Activated CD8-positive, alpha-beta memory T cell treated with anti-CD3 and anti-CD28 coated beads, Interleukin-2, amount 10 ng/mL, durations not matched to agents 7 days and 5 days (primary cell): ENCODE results near the gene PRPF31. TPM values are rescaled to one million over a fixed set of nuclear protein-coding genes. Genes with fewer than 3 reads are reported as not detected.

ENCODE experiments used
- ATAC-seq: fragments of 150-1000 bp; cut with Tn5 transposase; one replicate; pipeline ENCODE4 v1.10.0; 2021; ENCODE audit warnings: moderate library complexity
- CTCF ChIA-PET: fragments of 350-600 bp; sonication (Branson Sonifier 250); formaldehyde crosslinking; loops from one replicate; lab custom pipeline; 2021; ENCODE audit warnings: antibody characterized with exemption; lab: Charles Lee
- DNase-seq: peaks from one replicate; pipeline ENCODE4 v3.0.0-alpha.2; 2020
- H3K27ac Mint-ChIP-seq: one replicate; pipeline ENCODE4 v1.8.0; 2021; ENCODE audit warnings: mild to moderate bottlenecking, mixed read lengths
- H3K27me3 Mint-ChIP-seq: one replicate; pipeline ENCODE4 v1.8.0; 2021; ENCODE audit warnings: mixed read lengths
- H3K36me3 Mint-ChIP-seq: one replicate; pipeline ENCODE4 v1.8.0; 2021; ENCODE audit warnings: mild to moderate bottlenecking, mixed read lengths
- H3K4me1 Mint-ChIP-seq: one replicate; pipeline ENCODE4 v1.8.0; 2021; ENCODE audit warnings: mixed read lengths
- H3K4me3 Mint-ChIP-seq: one replicate; pipeline ENCODE4 v1.8.0; 2021; ENCODE audit warnings: mild to moderate bottlenecking, moderate library complexity, mixed read lengths
- H3K9me3 Mint-ChIP-seq: one replicate; pipeline ENCODE4 v1.8.0; 2022; ENCODE audit warnings: low read depth, mixed read lengths
- total RNA-seq, 2 experiments: library from RNA; stranded (reverse); gene quantifications; one replicate each; pipeline ENCODE4 v1.2.3, GENCODE V29; 2021

The PRPF31 gene
- total RNA-seq, 2 experiments from 2014 or later = 63.6 to 89.0 TPM

- ATAC-seq (no peak), DNase-seq (no peak)
- H3K27me3 Mint-ChIP-seq = no peaks in the 10 kb centered on the region
- peaks cover 18% of the 10 kb centered on the region for H3K36me3 Mint-ChIP-seq
- H3K4me1 Mint-ChIP-seq = no peaks in the 10 kb centered on the region
- CTCF ChIA-PET = interaction anchor here (1.0 kb wide), 1 partner anchor 9 kb away, joined by 3 read pairs; no protein-coding TSS in a partner anchor
- H3K4me3 Mint-ChIP-seq = no peak overlapping the region
- no peak overlapping the region for H3K27ac Mint-ChIP-seq
- H3K9me3 Mint-ChIP-seq = no peaks in the 10 kb centered on the region
Measured at GRCh38 chr19:54123682-54124081, 8.1 kb downstream of the PRPF31 start.

- no peaks in the 10 kb centered on the region for H3K9me3 Mint-ChIP-seq
- no peak overlapping the region for H3K4me3 Mint-ChIP-seq
- H3K4me1 Mint-ChIP-seq = no peaks in the 10 kb centered on the region
- CTCF ChIA-PET = interaction anchor here (1.0 kb wide), 1 partner anchor 9 kb away, joined by 3 read pairs; no protein-coding TSS in a partner anchor
- ATAC-seq (no peak), DNase-seq (no peak)
- no peak overlapping the region for H3K27ac Mint-ChIP-seq
- peaks cover 18% of the 10 kb centered on the region for H3K36me3 Mint-ChIP-seq
- H3K27me3 Mint-ChIP-seq = no peaks in the 10 kb centered on the region
Measured at GRCh38 chr19:54124393-54124792, 8.8 kb downstream of the PRPF31 start.

GRCh38 chr19:54125713-54126112, 10.2 kb downstream of the PRPF31 start:
- Mint-ChIP-seq H3K4me3 (no peak overlapping the region), H3K27ac (no peak overlapping the region), H3K4me1 (no peaks in the 10 kb centered on the region), H3K36me3 (peaks cover 14% of the 10 kb centered on the region), H3K27me3 (no peaks in the 10 kb centered on the region), H3K9me3 (no peaks in the 10 kb centered on the region)
- ATAC-seq (no peak), DNase-seq (no peak)
- CTCF ChIA-PET = no interaction called here

- DNase-seq (no peak), ATAC-seq (no peak)
- CTCF ChIA-PET = no interaction called here
- Mint-ChIP-seq H3K27ac (no peak overlapping the region), H3K27me3 (no peaks in the 10 kb centered on the region), H3K9me3 (no peaks in the 10 kb centered on the region), H3K4me1 (no peaks in the 10 kb centered on the region), H3K36me3 (peaks cover 8% of the 10 kb centered on the region), H3K4me3 (no peak overlapping the region)
Measured at GRCh38 chr19:54127688-54128440, 12.3 kb downstream of the PRPF31 start.

- ATAC-seq = no peak
- no peak overlapping the region for H3K27ac Mint-ChIP-seq
- peaks cover 8% of the 10 kb centered on the region for H3K36me3 Mint-ChIP-seq
- no peaks in the 10 kb centered on the region for H3K27me3 Mint-ChIP-seq
- CTCF ChIA-PET = no interaction called here
- no peaks in the 10 kb centered on the region for H3K9me3 Mint-ChIP-seq
- H3K4me1 Mint-ChIP-seq = no peaks in the 10 kb centered on the region
- no peak for DNase-seq
- no peak overlapping the region for H3K4me3 Mint-ChIP-seq
Measured at GRCh38 chr19:54128441-54128725, 12.8 kb downstream of the PRPF31 start.

GRCh38 chr19:54128796-54129616, 13.5 kb downstream of the PRPF31 start:
- DNase-seq (no peak), ATAC-seq (no peak)
- Mint-ChIP-seq H3K36me3 (peaks cover 8% of the 10 kb centered on the region), H3K27me3 (no peaks in the 10 kb centered on the region), H3K9me3 (no peaks in the 10 kb centered on the region), H3K4me3 (no peak overlapping the region), H3K4me1 (no peaks in the 10 kb centered on the region), H3K27ac (no peak overlapping the region)
- CTCF ChIA-PET = no interaction called here

GRCh38 chr19:54129617-54129996, 14.1 kb downstream of the PRPF31 start:
- H3K9me3 Mint-ChIP-seq = no peaks in the 10 kb centered on the region
- ATAC-seq = no peak
- peaks cover 8% of the 10 kb centered on the region for H3K36me3 Mint-ChIP-seq
- CTCF ChIA-PET = no interaction called here
- H3K27me3 Mint-ChIP-seq = no peaks in the 10 kb centered on the region
- DNase-seq = no peak
- H3K4me3 Mint-ChIP-seq = no peak overlapping the region
- H3K4me1 Mint-ChIP-seq = no peaks in the 10 kb centered on the region
- H3K27ac Mint-ChIP-seq = no peak overlapping the region

- no peak overlapping the region for H3K27ac Mint-ChIP-seq
- CTCF ChIA-PET = interaction anchor here (1.0 kb wide), 1 partner anchor 10 kb away, joined by 3 read pairs; no protein-coding TSS in a partner anchor
- no peaks in the 10 kb centered on the region for H3K9me3 Mint-ChIP-seq
- peaks cover 12% of the 10 kb centered on the region for H3K4me1 Mint-ChIP-seq
- DNase-seq (no peak), ATAC-seq (no peak)
- peaks cover 3% of the 10 kb centered on the region for H3K36me3 Mint-ChIP-seq
- no peak overlapping the region for H3K4me3 Mint-ChIP-seq
- H3K27me3 Mint-ChIP-seq = no peaks in the 10 kb centered on the region
Measured at GRCh38 chr19:54133312-54133956, 17.9 kb downstream of the PRPF31 start.

GRCh38 chr19:54133957-54134590, 18.5 kb downstream of the PRPF31 start:
- CTCF ChIA-PET = no interaction called here
- no peak overlapping the region for H3K27ac Mint-ChIP-seq
- H3K27me3 Mint-ChIP-seq = no peaks in the 10 kb centered on the region
- peaks cover 1% of the 10 kb centered on the region for H3K36me3 Mint-ChIP-seq
- no peaks in the 10 kb centered on the region for H3K9me3 Mint-ChIP-seq
- ATAC-seq (no peak), DNase-seq (no peak)
- peaks cover 18% of the 10 kb centered on the region for H3K4me1 Mint-ChIP-seq
- no peak overlapping the region for H3K4me3 Mint-ChIP-seq

GRCh38 chr19:54136086-54136863, 20.7 kb downstream of the PRPF31 start:
- Mint-ChIP-seq H3K27ac (peak overlapping the region; percentile 90), H3K4me3 (peak overlapping the region; percentile 80), H3K4me1 (peaks cover 35% of the 10 kb centered on the region), H3K27me3 (no peaks in the 10 kb centered on the region), H3K9me3 (no peaks in the 10 kb centered on the region), H3K36me3 (no peaks in the 10 kb centered on the region)
- CTCF ChIA-PET = interaction anchor here (0.6 to 3.0 kb wide), 10 partner anchors 13 to 53 kb away, joined by 3 to 17 read pairs (median 4); partner anchors contain the start of genes LENG1, MBOAT7, NDUFA3 and PRPF31
- no peak for ATAC-seq
- DNase-seq = peak; percentile 49

- no peaks in the 10 kb centered on the region for H3K36me3 Mint-ChIP-seq
- peak; percentile 100 for DNase-seq
- peaks cover 40% of the 10 kb centered on the region for H3K4me1 Mint-ChIP-seq
- H3K27ac Mint-ChIP-seq = peak overlapping the region; percentile 90
- peak; percentile 87 for ATAC-seq
- CTCF ChIA-PET = interaction anchor here (0.6 to 3.0 kb wide), 12 partner anchors 12 to 285 kb away, joined by 3 to 17 read pairs (median 4); partner anchors contain the start of genes LENG1, MBOAT7, NDUFA3 and PRPF31
- H3K9me3 Mint-ChIP-seq = no peaks in the 10 kb centered on the region
- peak overlapping the region; percentile 80 for H3K4me3 Mint-ChIP-seq
- H3K27me3 Mint-ChIP-seq = no peaks in the 10 kb centered on the region
Measured at GRCh38 chr19:54136864-54137698, 21.5 kb downstream of the PRPF31 start.
